HG03520 (cell line): ENCODE measurements around the gene SIGLEC15.
"Not testable (repeated sequence)": the region's sequence is repeated elsewhere in the genome, so short reads cannot be mapped to it uniquely, and the experiment has no call there.

Experiments
- ATAC-seq: cut with Tn5 transposase; IDR thresholded peaks from one replicate; pipeline ENCODE4 v1.9.1; 2021; ENCODE audit warnings: mild to moderate bottlenecking, moderate library complexity; ENCODE audit not compliant: unreplicated experiment

Gene SIGLEC15

DNA sequence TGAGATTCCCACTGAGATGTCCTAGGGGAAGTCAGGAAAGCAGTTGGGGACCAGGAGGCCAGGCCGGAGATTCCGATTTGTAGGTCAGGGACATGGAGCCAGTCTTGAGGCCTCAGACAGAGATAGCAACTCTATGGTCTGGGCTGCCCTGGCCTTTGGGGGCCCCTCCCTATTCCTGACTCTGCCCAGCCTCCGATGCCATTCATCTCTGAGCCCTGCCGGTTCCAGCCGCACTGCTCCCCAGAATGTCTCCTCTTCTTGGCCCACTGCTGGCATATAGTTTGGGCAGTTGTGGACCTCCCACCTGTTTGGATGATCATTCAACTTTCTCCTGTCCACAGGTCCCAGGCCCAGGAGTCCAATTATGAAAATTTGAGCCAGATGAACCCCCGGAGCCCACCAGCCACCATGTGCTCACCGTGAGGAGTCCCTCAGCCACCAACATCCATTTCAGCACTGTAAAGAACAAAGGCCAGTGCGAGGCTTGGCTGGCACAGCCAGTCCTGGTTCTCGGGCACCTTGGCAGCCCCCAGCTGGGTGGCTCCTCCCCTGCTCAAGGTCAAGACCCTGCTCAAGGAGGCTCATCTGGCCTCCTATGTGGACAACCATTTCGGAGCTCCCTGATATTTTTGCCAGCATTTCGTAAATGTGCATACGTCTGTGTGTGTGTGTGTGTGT is 16.4 kb downstream of the SIGLEC15 start:
- no peak for ATAC-seq

DNA sequence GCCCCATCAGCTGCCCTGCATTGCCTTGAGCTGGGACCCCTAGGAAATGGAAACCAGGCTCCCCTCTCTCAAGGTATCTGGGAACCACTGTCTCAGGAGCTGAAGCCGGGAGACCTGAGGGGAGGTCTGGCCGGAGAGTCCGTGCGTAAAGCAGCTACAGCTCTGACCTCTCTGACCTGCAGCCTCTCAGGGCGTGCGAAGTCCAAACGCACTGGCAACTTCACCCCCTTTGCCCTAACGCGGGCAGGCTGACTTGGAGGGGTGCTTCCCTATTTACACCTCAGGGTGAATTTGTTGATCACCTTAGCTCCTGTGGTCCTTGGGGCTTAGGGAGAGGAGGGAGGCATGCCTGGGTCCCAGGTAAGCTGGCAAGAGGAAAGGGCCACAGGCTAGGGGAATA is 17.5 kb downstream of the SIGLEC15 start:
- no peak for ATAC-seq

DNA sequence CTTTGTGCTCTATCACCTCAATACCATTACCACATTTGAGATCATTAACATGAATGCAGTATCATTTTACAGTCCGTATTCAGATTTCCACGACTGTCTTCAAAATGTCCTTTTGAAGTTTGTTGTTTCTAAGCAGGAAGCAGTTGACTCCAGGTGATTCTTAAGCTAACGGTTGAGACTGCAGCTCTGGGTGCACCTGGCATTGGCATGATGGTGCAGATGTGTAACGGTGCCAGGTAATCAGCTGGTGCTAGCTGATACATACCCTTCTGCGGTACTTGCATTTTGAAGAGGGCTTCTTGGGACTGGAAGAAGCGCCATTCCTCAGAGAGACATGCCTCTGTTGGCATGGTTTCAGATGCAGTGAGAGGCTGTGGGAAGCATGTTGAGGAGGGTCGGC is 19.5 kb downstream of the SIGLEC15 start:
- no peak for ATAC-seq

DNA sequence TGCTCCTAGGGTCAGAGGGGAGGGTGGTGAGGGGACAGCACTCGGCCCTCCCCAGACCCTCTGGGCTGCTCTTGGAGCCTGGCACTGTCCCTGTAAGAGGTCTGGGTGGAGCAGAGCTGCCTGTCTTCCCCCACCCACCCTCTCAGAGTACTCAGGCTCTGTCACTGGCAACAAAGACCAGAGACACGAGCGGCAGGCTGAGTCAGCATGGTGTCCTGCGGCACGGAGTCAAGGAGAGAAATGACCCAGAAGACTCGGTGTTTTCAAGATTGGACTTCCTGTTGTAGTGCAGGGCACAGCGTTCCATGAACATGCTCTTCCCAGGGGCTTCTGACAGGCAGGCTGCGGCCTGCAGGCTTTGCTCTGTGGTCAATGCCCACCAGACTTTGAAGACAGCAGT is 19.9 kb downstream of the SIGLEC15 start:
- no peak for ATAC-seq

DNA sequence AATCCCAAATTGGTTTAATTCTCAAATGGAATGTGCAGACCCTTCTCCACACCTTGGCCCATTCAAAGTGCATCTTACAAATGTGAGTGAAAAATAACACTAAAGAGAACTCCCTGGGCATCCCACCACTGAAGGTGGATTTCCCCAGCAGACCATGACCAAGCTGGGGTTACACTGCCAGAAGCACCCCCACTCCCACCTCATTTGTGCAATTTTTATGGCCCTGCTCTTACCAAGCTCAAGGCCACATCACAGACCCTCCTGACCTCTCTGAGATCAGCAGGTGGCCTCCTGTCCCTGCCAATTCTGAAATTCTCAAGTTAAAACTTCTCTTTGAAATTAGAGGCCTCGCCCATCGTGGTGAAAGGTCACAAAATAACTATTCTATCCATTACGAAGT is 21.6 kb downstream of the SIGLEC15 start:
- ATAC-seq, result no peak

DNA sequence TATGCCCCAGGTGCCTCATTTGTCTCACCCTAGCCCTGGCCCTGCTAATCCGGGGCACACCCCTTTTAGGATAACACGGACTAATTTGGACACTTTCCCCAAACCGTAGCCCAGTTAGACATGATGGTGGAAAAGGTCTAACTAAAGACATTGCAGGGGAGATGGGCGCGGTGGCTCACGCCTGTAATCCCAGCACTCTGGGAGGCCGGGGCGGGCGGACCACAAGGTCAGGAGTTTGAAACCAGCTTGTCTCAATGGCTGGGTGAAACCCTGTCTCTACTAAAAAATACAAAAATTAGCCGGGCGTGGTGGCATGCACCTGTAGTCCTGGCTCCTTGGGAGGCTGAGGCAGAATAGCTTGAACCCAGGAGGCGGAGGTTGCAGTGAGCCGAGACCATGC is 23.2 kb downstream of the SIGLEC15 start:
- ATAC-seq, result not testable (repeated sequence)

DNA sequence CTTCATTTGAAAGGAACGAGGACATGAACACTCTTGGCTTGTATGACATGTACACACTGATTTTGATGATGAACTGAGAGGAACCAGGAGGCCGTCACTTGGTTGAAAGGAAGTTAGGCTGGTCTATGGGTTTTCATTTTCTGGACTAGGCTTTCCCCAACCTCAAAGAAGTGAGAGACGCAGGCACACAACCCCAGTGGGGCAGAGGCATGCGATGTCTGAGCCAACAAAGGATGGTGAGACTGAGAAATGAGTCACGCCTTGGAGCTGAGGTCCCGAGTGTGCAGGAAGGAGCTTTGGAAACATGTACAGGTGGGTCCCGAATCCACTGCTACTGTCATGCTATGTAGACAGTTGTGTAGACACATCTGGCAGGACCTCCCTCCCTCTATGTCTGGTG is 24.1 kb downstream of the SIGLEC15 start:
- no peak for ATAC-seq

DNA sequence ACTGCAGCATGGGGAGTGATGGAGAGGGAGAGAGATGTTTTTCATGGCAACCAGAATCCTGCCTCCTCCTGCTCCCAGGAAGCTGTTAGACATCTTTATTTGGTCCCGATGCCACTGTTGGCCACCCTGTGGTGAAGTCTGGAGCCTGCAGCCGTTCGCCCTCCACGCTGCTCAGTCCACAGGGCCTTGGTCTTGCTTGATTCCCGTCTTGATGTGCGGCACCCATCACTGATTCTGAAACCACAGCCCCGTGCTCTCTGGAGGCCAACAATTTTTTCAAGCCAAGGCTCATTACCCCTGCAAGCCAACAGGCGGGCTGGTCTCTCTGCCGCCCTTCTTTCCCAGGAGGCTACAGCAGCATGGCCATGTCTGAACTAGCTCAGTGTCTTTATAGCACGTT is 24.5 kb downstream of the SIGLEC15 start:
- no peak for ATAC-seq

DNA sequence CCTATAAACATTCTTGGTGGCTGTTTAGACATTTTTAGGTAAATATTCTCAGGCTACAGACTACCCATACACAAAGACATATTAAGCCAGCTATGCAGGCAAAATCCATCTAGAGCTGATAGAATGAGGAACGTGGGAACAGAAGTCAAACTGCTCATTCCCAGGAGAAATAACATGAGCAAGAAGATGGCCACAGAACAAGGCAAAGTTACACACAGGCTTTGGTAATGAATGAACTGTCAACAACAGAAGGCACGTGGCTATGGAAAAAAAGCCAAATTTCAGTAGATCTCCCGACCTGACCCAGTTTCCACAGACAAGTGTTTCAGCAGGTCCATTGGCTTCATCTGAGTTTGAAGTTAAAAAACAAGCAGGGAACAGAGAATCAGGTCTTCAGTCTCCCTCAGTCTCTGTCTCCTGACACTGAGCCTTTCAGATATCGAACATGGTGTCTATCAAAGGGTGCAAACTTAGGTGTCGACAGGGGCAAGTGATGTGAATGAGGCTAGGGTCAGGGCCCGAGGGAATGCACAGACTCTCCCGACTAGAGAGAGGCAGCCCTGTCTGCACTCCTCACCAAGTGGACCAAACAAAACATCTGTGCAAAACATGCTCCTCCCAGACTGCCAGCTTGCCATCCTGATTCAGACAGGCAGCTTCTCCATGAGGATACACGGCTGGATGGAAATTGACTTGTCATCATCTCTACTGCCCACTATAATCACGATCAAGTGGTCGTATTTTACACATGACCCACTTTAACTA is 25.9 kb downstream of the SIGLEC15 start:
- ATAC-seq, result no peak

DNA sequence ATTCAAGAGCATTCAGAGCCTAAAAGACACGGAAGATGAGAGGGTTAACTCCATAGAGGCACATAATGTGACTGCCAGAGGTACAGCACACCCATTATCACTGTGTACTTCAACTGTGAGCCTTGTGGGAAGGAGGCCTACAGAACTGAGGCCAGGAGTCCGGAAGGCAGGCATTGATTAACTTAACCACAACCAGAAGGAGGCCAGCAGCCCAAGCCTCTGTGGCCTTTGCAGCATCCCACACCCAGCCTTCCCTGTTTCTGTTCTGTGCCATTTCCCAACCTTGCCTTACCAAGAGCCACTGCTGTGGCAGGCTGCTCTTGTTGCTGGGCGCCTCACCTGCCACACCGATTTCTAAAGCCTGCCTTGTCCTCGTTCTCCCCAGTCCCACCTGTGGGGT is 27.2 kb downstream of the SIGLEC15 start:
- ATAC-seq, result no peak

DNA sequence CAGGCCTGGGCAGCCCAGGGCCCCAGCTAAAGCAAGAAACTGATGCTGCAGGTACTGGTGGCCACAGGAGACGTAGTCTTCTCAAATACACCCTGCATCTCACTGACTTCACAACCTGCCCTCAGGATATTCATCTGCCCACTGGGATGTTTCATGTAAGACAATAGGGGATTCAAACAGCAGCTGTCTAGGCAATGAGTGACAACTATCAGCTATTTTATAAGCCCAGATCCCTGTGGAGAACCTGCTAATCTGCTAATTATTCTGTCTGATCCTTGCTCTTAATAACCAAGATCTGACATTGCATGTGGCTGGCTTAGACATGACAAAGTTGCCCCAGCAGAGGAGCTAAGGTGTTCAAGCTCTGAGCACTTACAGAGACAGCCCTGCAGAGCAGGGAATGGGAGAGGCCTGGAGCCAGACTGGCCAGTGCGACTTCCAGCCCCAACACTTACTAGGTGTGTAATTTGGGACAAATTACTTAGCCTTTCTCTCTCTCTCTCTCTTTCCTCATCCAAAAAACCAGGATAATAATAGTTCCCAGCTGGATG is 28.6 kb downstream of the SIGLEC15 start:
- ATAC-seq, result no peak

DNA sequence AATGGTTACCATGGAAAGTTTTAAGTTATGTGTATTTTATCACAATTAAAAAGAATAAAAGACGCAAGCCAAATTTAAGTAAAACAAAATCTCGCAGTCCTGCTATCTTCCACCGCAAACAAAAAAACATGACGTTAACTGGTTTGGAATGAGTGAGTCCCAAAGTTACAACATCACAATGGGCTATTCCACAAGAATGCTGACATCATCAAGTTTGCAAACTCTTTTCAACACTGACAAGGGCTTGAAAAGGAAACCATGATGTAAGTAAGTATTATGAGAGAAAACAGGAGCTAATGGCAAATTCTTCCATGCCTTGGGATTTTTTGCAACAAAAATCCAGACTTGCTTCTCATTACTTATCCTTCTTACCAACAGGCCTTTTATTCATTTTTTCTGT is 31.1 kb downstream of the SIGLEC15 start:
- no peak for ATAC-seq

DNA sequence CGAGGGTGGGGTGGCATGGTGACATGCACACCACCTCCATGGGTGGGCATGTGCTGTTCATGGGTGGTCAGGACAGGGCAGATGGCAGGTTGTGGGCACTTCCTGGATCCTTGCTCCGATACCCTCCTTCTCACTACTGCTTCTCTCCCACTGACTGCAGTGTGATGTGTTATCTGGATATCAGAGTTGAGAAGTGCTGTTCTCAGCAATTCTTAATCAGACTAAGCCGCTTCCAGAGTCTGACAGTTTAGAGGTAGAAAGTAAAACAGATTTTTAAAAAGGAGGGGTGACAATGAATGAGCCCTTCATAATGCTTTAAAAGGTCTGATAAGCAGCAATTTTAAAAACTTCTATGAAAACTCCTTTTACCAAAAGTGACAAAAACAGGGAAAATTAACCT is 33.9 kb downstream of the SIGLEC15 start:
- ATAC-seq, result no peak

DNA sequence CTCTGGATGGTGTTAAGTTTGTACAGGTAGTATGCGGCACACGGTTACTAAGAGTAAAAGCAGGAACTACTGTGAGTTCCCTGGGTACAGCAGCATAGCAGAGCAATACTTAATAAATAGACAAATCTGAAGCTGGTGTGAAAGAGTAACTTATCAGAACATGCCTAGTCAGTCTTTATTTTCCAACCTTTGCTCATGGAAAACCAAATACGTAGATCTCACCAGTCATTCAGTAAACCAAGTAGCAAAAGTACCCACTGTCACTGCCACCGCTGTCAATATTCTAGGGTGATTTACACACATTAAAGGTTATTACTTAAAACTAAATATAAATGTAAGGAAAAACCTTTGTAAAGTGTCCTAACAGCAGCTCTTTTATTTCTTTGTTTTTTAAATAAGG is 35.0 kb downstream of the SIGLEC15 start:
- no peak for ATAC-seq

DNA sequence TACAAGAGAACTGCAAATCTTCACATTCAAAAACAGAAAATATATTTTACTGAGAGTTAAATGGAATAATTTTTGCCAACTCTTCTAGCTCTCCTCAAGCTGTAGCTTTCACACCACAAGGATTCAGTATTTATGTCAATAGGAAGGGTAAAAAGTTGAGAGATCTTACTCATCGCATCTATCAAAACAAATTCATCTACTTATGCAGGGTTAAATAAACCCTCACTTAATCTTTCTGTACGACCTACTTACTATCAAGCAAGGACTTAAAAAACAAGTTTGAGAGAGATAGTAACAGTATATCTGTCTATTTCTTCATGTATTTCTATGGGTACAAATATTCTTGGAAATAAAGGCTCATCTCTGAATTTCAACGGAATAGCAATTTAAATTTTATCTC is 35.5 kb downstream of the SIGLEC15 start:
- ATAC-seq, result no peak

DNA sequence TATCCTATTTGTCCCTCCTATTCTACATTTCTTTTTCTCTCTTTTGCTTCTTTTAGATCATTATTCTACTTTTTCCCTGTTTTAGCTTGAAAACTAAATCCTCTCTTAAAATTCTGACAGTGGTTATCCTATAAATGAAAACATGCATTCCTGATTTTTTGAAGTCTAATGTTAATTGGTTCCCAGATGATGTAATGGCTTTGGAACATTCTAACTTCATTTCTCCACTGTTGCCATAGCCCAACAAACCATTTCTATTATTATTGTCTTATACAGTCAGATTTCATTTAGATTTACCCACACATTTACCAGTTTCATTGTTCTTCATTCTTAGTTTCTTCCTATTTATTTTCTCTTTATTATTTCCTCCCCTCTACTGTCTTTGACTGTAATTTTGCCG is 36.5 kb downstream of the SIGLEC15 start:
- ATAC-seq, result no peak

DNA sequence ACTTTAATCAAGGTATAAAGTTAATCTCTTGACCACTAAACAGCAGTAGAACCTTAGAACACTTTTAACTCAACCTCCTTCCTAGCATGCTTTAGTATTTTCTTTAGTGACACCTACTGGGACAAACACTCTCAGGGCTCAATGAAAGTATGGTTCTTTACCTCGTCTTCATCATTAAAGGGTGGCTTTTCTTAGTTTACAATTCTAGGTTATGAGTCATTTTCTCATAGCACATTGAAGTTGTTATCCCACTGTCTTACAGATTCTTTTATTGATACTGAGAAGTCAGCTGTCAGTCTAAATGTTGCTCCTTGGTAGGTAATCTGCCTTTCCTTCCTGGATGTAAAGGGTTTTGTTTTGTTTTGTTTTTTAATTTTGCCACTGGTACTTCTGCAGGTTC is 38.0 kb downstream of the SIGLEC15 start:
- ATAC-seq, result no peak

DNA sequence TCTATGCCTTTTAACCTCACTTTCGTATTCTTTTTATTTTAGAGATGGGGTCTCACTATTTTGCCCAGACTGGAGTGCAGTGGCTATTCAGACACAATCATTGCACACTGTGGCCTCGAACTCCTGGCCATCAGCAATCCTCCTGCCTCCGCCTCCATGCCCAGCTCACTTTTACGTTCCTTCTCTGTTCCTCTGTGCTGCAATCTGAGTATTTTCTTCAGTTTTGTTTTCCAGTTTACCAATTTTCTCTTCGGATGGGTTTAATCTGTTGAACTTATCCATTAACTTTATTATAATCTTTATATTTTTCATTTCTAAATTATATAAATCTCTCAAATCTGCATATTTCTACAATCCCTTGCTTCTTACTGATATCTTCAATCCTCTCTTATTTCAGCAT is 38.6 kb downstream of the SIGLEC15 start:
- no peak for ATAC-seq

DNA sequence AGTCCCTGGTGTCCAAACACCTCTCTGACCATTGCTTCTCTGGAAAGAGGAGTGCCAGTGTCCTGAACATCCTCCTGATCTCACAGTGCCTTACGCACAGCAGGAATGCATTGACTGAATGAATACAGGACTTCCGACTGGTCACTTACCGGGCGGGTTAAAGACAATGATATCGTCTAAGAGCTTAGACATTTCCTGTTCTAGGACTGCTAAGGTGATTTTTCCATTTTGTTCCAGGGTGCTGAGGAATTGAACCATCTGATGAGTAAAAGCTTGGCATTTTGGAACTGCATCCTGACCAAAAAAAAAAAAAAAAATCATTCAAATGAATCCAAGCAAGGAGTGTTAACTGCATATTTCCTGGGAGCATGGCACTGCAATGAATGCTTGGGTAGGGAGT is 40.0 kb downstream of the SIGLEC15 start:
- no peak for ATAC-seq

DNA sequence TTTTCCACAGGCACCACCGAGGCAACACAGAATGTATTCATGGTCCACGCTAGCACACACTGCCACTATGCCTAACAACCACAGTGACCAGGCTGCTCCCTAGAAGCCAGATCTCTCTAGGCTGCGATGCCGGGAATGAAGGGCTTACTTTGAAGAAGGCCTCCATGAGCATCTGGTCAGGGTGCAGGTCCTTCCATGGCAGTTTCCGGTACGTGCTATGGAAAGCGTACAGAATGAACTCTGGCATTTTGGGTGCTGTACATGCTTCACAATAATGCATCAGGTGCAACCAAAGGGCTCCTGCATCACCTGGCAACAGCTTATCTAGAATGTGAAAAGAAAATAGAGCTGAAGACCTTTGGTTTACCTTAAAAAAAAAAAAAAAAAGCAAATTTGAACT is 44.9 kb downstream of the SIGLEC15 start:
- ATAC-seq, result no peak

DNA sequence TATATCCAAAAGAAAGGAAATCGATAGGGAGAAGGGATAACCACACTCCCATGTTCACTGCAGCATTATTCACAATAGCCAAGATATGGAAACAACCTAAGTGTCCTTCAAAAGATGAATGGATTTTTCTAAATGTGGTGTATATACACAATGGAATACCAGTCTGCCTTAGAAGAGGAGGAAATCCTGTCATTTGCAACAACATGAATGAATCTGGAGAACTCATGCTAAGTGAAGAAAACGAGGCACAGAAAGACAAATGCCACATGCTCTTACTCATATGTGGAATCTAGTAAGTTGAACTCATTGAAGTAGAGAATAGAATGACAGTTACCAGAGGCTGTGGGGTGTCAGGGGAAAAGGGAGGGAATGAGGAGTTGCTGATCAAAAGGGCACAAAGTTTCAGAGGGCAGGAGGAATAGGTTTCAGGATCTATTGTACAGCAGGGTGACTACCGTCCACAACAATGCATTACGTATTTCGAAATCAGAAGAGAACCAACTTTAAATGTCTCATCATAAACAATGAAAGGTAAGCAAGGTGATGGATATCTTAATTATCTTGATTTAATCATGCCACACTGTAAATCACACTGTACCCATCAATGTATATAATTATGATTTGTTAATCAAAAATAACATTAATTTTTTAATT is 46.1 kb downstream of the SIGLEC15 start:
- no peak for ATAC-seq
